NCI-H82 treated with DMSO at 0.1 percent for 48 hours (cell line): ENCODE measurements around the gene RPUSD2.
"Not testable (repeated sequence)": the region's sequence is repeated elsewhere in the genome, so short reads cannot be mapped to it uniquely, and the experiment has no call there.

Experiments
- DNase-seq: peaks from one replicate; lab custom pipeline; 2025; ENCODE audit not compliant: unreplicated experiment; lab: John Stamatoyannopoulos, UW

The RPUSD2 gene

DNA sequence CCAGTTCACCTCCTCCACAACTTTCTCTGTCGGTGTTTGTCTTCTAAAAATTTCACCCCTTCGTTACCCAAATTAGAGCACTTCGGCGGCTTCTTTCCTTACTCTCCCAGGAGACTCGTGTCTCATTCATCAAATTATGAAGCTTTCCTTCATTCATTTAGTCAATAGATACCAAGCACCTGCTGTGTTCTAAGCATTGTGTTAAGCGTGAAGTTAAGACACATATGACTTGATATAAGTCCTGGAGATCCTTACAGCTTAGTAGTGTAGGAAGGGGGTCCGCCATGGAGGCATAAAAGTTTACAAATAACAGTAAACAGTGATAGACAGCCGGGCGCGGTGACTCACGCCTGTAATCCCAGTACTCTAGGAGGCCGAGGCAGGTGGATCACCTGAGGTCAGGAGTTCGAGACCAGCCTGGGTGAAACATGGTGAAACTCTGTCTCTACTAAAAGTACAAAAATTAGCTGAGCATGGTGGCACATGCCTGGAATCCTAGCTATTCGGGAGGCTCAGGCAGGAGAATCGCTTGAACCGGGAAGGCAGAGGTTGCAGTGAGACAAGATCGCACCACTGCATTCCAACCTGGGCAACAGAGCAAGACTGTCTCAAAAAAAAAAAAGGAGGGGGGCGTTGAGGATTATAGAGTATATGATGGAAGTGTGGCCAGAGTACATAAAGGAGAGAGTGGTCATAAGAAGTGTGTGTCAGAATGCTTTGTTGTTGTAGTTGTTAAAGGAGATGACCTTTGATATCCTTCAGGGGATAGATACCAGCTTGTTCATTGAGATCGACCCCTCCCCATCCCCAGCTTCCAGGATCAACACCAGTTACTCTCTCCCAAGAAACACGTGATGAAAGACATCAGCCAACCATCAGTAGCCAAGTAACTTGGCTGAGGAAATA, 3.5 kb upstream of the RPUSD2 start:
- no peak for DNase-seq

DNA sequence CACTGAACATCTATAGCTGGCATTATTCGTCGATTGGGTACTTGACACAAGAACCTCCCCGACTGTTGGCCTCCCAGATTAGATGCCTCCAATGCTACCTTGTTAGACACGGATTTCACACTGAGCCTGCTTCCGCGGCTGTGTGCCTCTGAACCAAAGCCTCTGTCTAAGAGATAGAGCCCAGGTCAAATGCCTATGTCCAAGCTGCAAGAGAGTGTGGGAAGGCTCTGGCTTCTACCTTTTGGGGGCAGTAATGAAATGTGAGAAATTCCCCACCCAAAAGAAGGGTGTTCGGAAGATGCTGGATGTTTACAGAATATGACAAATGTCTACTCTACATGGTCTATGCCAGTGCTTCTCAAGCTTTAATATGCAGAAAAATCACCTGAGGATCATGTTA, 2.0 kb upstream of the RPUSD2 start:
- peak; percentile 8 for DNase-seq

DNA sequence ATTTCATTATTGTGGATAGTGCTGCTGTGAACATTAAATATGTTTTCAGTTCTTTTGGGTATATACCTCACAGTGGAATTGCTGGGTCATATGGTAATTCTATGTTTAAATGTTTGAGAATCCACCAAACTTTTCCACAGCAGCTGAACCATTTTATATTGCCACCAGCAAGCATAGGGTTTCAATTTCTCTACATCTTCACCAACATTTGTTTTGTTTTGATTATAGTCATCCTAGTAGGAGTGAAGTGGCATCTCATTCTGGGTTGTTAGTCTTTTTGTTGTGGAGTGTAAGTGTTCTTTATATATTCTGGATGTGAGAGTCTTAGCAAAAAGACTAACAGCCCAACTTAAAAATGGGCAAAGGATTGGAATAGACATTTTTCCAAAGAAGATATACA, 6.0 kb downstream of the RPUSD2 start:
- DNase-seq, result no peak

DNA sequence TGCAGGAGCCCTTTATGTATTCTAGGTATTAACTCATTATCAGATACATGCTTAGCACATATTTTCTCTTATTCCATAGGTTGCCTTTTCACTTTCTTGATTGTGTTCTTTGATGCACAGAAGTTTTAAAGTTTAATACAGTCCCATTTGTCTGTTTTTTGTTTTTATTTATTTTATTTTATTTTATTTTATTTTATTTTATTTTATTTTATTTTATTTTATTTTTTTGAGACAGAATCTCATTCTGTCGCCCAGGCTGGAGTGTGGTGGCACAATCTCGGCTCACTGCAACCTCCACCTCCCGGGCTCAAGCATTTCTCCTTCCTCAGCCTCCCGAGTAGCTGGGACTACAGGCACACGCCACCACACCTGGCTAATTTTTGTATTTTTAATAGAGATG, 7.8 kb downstream of the RPUSD2 start:
- DNase-seq, result not testable (repeated sequence)

DNA sequence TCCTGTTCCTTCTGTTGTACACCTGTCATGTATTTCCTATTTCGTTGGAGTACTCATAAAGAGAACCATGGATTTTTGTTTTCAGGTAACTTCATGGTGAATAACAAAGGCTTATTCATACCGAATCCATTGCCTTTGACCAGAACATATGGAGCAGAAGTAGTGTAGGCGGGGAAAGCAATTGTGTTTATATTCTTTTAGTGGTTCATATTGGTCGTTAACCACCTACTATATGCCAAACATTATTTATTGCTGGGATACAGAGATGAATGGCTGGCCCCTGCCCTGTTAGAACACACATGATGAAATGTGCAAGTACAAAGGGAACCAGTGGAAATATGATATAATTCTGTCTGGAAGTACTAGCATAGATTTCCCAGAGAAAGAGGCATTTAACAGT, 9.8 kb downstream of the RPUSD2 start:
- no peak for DNase-seq

DNA sequence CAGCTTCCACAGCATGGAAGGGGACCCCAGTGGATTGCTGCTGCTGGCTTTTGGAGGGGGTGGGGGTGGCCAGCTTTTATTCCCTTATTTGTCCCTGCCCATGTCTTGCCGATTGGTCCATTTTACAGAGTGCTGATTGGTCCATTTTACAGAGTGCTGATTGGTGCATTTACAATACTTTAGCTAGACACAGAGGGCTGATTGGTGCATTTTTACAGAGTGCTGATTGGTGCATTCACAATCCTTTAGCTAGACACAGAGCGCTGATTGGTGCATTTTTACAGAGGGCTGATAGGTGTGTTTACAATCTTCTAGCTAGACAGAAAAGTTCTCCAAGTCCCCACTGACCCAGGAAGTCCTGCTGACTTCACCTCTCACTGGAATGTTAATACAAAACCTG, 12.7 kb downstream of the RPUSD2 start:
- DNase-seq, result not testable (repeated sequence)

DNA sequence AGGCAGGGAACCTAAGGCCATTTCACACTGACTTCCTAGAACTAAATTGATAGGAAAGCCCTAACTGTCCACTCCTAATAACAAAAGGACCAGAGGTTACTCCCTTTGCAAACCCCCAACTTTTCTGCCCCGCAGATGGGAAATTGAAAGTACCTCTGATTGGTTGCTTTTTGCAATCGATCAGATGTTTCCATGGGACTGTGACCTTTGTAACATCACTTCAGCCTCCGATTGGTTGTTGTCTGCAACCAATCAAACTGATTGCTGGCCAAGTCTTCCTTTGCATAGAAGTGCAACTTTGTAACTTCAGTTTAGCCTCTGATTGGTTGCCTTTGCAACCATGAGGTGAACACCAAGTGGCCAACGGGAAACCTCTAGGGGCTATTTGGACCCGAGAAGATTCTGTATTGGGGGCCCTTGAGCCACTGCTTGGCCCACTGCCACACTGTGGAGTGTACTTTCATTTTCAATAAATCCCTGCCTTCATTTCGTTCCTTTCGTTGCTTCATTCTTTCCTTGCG, 13.7 kb downstream of the RPUSD2 start:
- no peak for DNase-seq

DNA sequence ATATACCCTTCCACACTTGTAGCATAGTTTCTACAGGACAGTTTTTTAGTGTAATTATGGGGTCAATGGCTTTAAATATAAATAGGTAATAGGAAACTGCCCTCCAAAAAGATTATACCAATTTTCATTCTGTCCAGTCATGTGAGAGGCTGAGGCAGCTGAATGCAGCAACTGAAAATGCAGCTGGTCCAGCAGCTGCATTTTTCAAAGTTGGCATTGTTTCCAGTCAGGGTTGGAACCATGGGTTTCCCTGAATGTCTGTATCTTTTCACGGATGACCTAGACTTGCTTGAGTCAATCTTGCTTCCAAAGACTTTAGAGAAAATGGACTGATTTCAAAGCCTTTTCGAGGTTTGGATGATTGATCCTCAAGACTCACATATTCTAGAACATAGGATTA, 15.1 kb downstream of the RPUSD2 start:
- DNase-seq, result no peak

DNA sequence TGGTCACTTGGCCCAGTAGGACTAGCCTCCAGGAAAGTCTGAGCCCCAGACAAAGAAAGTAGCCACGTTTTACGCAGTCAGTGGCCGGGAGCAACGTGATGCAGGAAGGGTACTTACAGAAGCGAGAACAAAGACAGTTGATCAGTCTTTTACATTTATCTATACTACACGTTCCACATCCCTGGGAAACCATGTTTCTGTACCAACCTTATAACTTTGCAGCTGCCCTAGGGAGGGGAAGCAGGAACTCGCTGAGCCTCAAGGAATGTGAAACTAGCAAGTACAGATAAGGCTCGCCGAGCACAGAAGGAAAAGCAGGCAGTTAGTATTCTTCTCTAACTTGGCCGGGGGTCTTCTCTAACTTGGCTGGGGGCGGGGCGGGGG, 21.6 kb downstream of the RPUSD2 start:
- DNase-seq, result no peak

DNA sequence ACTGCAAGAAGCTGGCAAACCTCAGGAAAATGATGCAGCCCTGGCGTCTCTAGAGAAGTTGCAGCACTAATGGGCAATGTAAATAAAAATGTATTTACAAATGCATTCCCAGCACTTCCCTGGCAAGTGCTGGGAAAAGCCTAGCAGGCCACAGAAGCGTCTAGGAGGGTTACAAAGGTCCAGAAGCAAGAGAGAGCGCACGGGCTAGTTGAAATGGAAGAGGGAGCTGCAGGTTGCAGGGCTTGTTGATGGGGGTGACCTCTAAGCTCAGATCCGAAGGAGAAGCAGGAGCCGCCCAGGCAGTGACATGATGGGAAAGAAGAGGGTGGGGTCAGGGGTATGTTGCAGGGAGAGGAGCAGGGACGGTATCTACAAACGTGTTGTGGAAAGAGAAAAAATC, 22.3 kb downstream of the RPUSD2 start:
- DNase-seq, result no peak

DNA sequence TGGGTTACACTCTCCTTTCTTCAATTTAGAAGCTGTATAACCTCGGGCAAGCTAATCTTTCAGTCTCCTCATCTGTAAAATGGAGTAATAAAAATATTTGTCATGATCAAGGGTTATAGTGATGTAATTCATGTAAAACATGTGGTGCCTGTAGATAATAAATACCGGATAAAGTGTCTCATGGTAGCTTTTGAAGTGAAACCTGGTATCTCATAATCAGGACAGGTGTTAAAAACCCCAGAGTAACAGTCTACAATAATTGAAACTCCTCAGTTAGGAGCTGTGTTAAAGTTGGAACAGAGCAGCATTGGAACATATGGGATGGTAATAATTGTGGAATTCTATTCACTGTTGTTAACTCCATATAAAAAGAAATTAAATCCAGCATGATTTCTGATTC, 24.1 kb downstream of the RPUSD2 start:
- no peak for DNase-seq

DNA sequence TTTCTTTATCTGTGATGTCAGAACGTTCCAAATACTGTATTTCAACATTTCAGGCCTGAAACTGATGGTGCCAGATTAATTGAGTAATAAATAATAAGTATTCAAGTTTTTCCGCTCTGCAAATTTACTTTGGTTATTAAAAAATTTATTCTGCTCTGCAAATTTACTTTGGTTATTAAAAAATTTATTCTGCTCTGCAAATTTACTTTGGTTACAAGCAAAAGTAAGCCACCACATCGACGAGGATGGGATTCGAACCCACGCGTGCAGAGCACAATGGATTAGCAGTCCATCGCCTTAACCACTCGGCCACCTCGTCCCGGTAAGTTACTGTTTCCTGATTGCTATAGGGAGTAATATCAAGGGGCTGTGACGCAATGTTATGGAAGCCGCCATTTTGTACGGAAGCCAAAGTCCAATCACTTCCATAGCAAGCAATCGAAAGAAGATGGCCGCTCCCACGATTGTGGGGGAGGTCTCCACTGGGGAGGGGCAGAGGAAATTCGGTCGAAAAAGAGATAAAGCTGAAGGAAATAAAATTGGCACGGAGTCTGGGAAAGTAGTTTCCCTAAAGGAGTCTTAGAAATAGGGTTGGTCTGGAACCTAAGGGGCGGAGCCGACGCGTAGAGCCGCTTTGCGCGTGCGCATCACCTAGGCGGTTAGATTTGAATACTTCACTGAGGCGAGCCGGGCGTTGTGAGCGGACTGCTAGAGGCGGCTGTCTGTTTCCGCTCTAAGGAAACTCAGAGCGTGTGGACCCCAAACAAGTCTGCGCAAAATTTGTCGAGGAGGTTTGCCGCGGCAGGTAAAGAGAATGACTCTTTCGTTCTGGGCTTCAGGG, 24.7 kb downstream of the RPUSD2 start, which contains the start of gene KNL1:
TSS of gene KNL1 (plus strand) at position 662 of the 841 bp plus-strand sequence. CDS start 8,683 bp downstream, outside the sequence.
- DNase-seq, result peak; percentile 95

DNA sequence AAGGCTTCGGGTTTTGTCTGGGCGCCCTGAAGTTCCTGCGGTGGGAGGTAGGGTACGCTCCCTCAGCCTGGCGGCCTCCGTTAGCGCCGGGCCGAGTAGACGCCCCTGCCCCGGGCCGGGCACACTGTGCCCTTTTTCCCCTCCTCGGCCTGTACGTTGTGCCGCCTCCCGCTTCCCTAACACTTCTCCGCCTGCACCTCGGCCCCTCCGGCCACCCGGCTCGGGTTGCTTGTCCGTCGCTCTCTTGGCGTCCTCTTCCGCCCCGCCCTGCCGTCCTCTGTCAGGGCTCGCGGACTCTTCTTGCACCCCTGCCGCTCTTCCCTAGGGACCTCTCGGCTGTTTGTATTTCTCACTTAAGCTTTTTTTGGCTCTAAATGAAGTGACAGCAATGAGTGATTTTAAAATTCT, 25.3 kb downstream of the RPUSD2 start:
- DNase-seq, result peak; percentile 47

DNA sequence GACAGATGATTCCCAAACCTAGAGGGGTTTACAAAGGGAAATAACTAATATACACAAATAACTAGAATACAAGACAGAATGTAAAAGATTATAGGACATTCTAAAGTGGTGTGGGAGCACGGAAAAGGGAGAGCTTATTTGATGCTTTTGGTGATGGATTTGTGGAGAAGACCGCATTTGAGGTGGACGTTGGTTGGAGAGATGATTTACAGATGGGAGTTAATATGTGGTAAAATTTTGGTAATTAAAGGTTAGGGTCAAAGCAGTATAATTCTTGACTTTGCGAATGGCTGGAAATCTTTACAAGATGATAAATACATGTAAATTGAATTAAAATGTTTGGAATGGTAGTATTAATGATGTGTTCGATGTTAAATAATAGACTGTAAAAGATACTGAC, 26.1 kb downstream of the RPUSD2 start:
- DNase-seq, result no peak

DNA sequence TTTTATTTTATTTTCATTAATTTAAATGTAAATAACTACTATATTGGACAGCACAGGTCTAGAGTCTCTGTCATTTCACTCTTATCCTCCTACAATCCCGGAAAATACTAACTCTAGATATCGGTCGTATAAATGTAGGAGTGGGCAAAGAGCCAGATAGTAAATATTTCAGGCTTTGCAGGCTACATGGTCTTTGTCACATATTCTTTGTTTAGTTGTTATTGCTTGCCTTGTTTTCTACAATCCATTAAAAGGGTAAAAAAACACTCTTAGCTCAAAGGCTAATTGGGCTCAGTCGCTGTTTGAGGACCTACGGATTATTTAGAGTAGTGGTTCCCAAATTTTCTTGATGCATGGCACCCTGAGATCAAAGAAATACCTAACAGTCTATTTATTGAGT, 26.7 kb downstream of the RPUSD2 start:
- no peak for DNase-seq

DNA sequence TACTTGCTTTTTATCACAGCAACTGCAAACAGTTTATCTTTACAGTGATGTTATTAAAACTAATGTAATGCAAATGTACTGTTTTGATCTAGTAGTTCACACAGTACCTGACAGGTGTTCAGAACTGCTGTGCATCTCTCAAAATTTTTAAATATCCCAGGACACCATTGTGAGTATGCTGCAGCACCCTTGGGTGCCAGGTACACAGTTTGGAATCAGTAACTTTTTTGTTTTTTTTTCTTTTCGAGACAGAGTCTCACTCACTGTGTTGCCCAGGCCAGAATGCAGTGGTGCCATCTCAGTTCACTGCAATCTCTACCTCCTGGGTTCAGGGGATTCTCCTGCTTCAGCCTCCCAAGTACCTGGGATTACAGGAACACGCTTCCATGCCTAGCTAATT, 27.9 kb downstream of the RPUSD2 start:
- DNase-seq, result no peak

DNA sequence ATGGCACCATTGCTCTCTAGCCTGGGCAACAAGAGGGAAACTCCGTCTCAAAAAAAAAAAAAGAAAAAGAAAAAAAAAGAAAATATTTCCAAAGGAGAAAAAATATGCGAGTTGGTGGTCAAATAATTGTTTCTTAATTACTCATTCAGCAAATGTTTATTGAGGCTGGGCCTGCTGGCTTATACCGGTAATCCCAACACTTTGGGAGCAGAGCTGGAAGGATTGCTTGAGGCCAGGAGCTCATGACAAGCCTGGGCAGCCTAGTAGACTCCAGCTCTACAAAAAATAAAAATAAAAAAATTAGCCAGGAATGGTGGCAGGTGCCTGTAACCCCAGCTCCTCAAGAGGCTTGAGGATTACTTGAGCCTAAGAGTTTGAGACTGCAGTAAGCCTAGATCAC, 29.0 kb downstream of the RPUSD2 start:
- no peak for DNase-seq

DNA sequence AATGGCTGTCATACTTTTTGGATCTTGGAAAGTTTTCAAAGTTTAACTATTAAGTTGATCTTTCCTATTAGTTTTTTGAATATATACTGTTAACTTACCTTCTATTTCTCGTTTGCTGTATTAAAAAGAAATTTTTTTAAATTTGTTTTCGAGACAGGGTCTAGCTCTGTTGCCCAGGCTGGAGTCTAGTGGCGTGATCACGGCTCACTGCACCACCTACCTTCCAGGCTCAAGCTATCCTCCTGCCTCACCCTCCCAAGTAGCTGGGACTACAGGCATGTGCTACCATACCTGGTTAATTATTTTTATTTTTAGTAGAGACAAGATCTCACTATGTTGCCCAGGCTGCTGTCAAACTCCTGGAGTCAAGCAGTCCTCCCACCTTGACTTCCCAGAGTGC, 29.6 kb downstream of the RPUSD2 start:
- DNase-seq, result no peak

DNA sequence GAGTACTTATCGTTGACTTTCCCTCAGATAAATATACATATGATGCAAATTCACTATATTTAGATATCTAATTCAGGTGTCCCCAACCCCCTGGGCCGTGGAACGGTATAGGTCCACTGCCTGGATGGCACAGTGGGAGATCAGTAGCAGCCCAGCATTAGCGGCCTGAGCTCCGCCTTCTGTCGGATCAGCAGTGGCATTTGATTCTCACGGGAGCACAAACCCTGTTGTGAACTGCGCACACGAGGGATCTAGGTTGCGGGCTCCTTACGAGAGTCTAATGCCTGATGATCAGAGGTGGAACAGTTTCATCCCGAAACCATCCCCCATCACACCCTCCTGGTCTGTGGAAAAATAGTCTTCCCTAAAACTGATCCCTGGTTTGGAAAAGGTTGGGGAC, 31.9 kb downstream of the RPUSD2 start:
- DNase-seq, result no peak

DNA sequence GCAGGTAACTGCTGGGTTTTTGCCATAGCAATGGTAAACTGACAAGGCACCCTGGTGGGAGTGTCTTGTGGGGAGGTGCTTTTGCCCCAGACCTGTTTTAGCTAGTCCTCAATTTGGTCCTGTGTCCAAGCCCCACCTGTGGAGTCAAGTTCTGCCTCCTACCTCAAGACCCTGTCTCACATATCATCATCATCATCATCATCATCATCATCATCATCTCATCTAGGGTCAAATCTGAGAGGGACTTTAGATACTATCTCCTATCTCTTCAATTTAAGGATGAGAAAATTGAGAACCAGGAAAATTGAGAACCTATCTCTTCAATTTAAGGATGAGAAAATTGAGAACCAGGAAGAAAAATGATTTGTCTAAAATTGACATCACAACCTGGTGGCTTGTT, 34.8 kb downstream of the RPUSD2 start:
- DNase-seq, result no peak

DNA sequence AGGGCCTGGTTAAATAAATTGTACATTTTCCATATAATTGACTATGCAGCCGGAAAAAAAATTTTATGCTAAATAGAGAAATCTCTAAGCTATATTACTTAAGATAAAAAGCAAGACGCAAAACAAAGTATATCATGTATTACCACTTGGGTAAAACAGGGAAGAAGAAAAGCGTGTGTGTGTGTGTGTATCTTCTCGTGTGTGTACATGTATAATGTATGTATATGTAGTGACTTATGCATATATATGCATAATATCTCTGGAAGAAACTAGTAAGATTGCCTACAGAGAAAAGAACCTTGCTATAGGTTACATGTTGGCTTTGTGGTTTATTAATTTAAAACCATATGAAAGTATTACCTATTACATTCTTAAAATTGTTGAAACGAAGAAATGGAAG, 44.0 kb downstream of the RPUSD2 start:
- DNase-seq, result no peak

DNA sequence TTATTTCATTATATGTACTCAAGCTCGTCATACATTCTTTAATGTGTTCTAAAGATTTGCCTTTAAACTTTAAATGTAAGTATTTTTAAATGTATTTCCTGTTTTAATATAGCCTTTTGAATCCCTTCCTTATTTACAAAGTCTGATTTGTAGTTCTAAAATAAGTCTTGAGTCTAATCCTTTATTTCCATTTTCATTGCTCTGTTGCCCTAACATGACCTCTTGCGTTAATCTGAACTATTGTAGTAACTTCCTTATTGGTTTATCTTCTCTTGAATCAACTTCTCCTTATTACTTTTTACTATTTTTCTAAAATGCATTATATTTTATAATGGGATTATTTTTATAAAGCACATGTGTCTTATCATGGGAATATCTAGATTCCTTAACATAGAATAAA, 48.9 kb downstream of the RPUSD2 start:
- DNase-seq, result no peak
